Neural cell (in vitro differentiated cells): ENCODE measurements around the gene GPR152.

Source experiments
- EZH2 ChIP-seq: fragments of 200-600, 300-800 bp; shearing (Covaris generic), sonication (generic); IDR thresholded peaks from 2 replicates; pipeline ENCODE4 v1.6.1; 2014; ENCODE audit warnings: antibody characterized with exemption, low read length, borderline replicate concordance, mild to moderate bottlenecking; ENCODE audit not compliant: insufficient read depth, poor library complexity, severe bottlenecking
- REST ChIP-seq: IDR thresholded peaks from 2 replicates; pipeline ENCODE4 v1.6.1; 2012; ENCODE audit warnings: borderline replicate concordance
- SMC3 ChIP-seq: fragments of 450-650 bp; conservative IDR thresholded peaks from 2 replicates; pipeline ENCODE4 v1.6.1; 2014; ENCODE audit warnings: antibody characterized with exemption, mild to moderate bottlenecking, moderate library complexity; ENCODE audit not compliant: poor library complexity

DNA sequence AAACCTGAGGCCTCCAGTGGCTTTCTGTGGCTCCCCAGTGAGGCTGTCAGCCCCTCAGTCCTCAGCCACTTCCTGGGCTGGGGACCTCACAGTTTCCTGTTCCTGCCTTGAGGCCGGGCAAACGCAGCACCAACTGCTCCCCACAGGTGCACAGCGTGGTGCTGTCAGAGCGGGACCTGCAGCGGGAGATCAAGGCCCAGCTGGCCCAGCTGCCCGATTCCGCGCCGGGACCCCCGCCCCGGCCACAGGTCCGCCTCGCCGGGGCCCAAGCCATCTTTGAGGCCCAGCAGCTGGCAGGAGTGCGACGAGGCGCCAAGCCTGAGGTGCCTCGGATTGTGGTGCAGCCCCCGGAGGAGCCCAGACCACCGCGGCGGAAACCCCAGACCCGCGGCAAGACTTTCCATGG is 43.3 kb downstream of the GPR152 start:
- TF ChIP-seq REST, result no peak
- no peak for TF ChIP-seq EZH2
- no peak for TF ChIP-seq SMC3
